ENCODE results near the gene PCBP3. TPM values are rescaled to one million over a fixed set of nuclear protein-coding genes. Genes with fewer than 3 reads are reported as not detected.
"Not testable (repeated sequence)": the region's sequence is repeated elsewhere in the genome, so short reads cannot be mapped to it uniquely, and the experiment has no call there.

Gene PCBP3
- total RNA-seq, 2 experiments from 2014 or later, result 3.4 to 3.9 TPM

- peaks cover 19% of the 10 kb centered on the region for H3K4me1 Mint-ChIP-seq
- no peaks in the 10 kb centered on the region for H3K9me3 Mint-ChIP-seq
- CTCF ChIA-PET, result no interaction called here
- H3K27me3 Mint-ChIP-seq, result peaks cover 19% of the 10 kb centered on the region
- POLR2A ChIA-PET, result no interaction called here
- no peaks in the 10 kb centered on the region for H3K36me3 Mint-ChIP-seq (ENCODE audit: low read depth)
- no peak overlapping the region for H3K4me3 Mint-ChIP-seq
- DNase-seq, result no peak
- H3K27ac Mint-ChIP-seq, result no peak overlapping the region
Measured at GRCh38 chr21:45894450-45894825, 250.9 kb downstream of the PCBP3 start.

GRCh38 chr21:45894906-45895777 lies 251.6 kb downstream of the PCBP3 start:
- no peak overlapping the region for H3K4me3 Mint-ChIP-seq
- ChIA-PET POLR2A (no interaction called here), CTCF (no interaction called here)
- H3K27ac Mint-ChIP-seq, result no peak overlapping the region
- H3K4me1 Mint-ChIP-seq, result peaks cover 16% of the 10 kb centered on the region
- no peaks in the 10 kb centered on the region for H3K36me3 Mint-ChIP-seq (ENCODE audit: low read depth)
- DNase-seq, result no peak
- no peaks in the 10 kb centered on the region for H3K9me3 Mint-ChIP-seq
- H3K27me3 Mint-ChIP-seq, result peaks cover 12% of the 10 kb centered on the region

DNA sequence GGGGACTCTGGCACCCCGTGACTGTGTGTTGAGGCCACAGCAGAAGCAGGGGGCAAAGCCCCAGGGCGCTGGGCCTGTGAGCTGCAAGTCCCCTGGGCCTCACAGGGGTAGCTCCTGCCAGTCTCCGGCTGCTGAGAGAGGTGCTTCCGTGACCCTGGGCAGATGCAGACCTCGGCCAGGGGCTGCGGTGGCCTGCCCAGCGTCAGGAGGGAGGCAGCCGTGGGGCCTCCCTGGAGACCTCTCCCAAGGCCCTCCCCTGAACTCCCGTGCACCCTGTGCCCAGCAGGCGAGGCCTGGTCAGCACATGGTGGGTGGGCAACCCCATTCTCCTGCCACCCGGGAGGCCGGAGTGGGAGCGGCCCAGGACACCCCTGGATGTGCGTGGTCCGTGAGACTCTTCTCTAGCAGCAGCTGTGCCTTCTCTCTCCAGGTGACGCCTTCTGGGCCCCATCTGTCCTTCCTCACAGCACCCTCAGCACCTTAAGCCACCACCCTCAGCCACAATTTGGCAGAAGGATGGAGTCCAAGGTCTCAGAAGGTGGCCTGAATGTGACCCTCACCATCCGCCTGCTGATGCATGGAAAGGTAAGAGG lies 252.3 kb downstream of the PCBP3 start:
- H3K4me3 Mint-ChIP-seq, result no peak overlapping the region

DNA sequence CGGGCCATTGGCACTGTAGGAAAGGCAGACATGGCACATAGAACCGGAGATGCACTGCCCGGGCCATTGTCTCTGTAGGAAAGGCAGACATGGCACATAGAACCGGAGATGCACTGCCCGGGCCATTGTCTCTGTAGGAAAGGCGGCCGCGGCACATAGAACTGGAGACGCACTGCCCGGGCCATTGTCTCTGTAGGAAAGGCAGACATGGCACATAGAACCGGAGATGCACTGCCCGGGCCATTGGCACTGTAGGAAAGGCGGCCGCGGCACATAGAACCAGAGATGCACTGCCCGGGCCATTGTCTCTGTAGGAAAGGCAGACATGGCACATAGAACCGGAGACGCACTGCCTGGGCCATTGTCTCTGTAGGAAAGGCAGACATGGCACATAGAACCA lies 252.9 kb downstream of the PCBP3 start:
- peaks cover 12% of the 10 kb centered on the region for H3K4me1 Mint-ChIP-seq
- H3K4me3 Mint-ChIP-seq; H3K36me3 Mint-ChIP-seq (ENCODE audit: low read depth); H3K27ac Mint-ChIP-seq; POLR2A ChIA-PET; DNase-seq; H3K9me3 Mint-ChIP-seq; CTCF ChIA-PET; H3K27me3 Mint-ChIP-seq: not testable (repeated sequence)

More for the DNA sequence above, 252.3 kb downstream of the PCBP3 start:
- Mint-ChIP-seq H3K36me3 (ENCODE audit: low read depth) (no peaks in the 10 kb centered on the region), H3K9me3 (no peaks in the 10 kb centered on the region), H3K27me3 (peaks cover 5% of the 10 kb centered on the region), H3K27ac (no peak overlapping the region), H3K4me1 (peaks cover 16% of the 10 kb centered on the region)
- ChIA-PET POLR2A (no interaction called here), CTCF (no interaction called here)
- DNase-seq, result no peak

DNA sequence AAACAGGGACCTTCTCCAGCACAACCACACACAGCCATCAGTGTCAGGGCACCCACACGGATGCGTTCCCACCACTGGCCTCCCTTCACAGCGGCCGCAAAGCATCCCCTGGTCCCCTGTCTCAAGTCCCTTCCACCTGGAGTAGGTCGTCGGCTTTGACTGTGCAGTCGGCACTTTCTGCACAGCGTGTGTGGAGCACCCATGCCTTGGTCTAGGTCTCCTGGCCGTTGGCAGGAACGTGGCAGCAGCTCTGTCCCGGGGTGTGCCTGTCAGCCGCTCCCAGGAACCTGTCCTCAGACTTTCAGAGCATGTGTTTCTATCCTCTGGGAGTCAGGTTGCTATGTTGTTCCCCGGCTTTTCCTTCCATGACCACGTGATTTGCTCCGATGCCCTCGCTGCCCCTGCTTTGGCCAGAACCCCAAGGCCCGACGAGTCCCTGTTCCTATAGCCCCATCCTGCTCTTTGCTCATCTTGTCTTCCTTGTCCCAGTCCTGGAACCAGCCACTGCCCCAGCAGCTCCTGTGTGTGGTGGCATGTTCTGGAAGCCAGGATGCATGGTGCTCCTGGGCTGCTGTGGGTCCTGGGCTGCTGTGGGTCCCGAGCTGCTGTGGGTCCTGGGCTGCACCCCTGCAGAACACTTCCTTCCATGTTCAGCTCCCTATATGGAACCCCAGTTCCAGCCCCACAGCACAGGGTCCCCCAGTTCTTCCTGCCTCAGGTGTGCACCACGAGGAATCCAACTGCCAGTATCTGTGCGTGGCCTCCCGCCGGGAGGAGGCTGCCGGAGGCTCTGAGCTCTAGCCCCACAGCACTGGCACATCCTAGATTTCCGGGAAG lies 253.9 kb downstream of the PCBP3 start:
- Mint-ChIP-seq H3K27ac (no peak overlapping the region), H3K9me3 (no peaks in the 10 kb centered on the region), H3K4me1 (peaks cover 2% of the 10 kb centered on the region), H3K36me3 (ENCODE audit: low read depth) (no peaks in the 10 kb centered on the region), H3K4me3 (no peak overlapping the region), H3K27me3 (no peaks in the 10 kb centered on the region)
- no peak for DNase-seq
- ChIA-PET CTCF (no interaction called here), POLR2A (no interaction called here)

DNA sequence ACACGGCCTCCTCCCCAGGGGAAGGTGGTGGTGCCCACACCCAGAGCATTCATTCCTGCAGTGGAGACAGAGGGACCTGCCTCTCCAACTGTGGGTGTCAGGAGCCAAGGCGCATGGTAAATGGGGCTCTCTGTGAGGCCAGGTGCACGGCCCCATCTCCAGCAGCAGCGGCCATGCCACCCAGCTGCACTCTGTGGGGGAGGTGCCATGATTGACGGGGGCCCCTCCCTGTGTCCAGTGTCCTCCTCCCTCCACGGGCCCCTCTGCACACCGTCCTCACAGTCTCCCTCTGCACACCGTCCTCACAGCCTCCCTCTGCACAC lies 254.5 kb downstream of the PCBP3 start:
- DNase-seq, result no peak
- Mint-ChIP-seq H3K9me3 (no peaks in the 10 kb centered on the region), H3K27ac (no peak overlapping the region), H3K4me1 (peaks cover 2% of the 10 kb centered on the region), H3K4me3 (no peak overlapping the region), H3K27me3 (no peaks in the 10 kb centered on the region), H3K36me3 (ENCODE audit: low read depth) (no peaks in the 10 kb centered on the region)
- ChIA-PET CTCF (no interaction called here), POLR2A (no interaction called here)

DNA sequence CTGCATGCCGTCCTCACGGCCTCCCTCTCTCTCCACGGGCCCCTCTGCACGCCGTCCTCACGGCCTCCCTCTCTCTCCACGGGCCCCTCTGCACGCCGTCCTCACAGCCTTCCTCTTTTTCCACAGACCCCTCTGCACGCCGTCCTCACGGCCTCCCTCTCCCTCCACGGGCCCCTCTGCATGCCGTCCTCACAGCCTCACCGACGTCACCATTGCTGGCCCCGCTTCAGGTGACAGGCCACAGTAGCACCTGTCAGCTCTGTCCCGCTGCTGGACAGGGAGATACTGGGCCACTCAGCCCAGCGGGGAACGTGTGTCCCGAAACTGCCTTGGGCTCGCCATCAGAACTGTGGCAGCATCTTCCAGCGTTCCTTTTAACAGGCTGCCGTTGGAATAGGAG lies 255.3 kb downstream of the PCBP3 start:
- Mint-ChIP-seq H3K9me3 (no peaks in the 10 kb centered on the region), H3K4me3 (no peak overlapping the region), H3K36me3 (ENCODE audit: low read depth) (no peaks in the 10 kb centered on the region), H3K27me3 (no peaks in the 10 kb centered on the region), H3K27ac (no peak overlapping the region), H3K4me1 (no peaks in the 10 kb centered on the region)
- ChIA-PET POLR2A (no interaction called here), CTCF (no interaction called here)
- no peak for DNase-seq

- Mint-ChIP-seq H3K27me3 (no peaks in the 10 kb centered on the region), H3K4me1 (no peaks in the 10 kb centered on the region), H3K9me3 (no peaks in the 10 kb centered on the region), H3K27ac (no peak overlapping the region), H3K4me3 (no peak overlapping the region), H3K36me3 (ENCODE audit: low read depth) (no peaks in the 10 kb centered on the region)
- ChIA-PET CTCF (no interaction called here), POLR2A (no interaction called here)
- DNase-seq, result no peak
Measured at GRCh38 chr21:45899317-45900033, 255.9 kb downstream of the PCBP3 start.

- ChIA-PET POLR2A (no interaction called here), CTCF (no interaction called here)
- no peaks in the 10 kb centered on the region for H3K27me3 Mint-ChIP-seq
- H3K27ac Mint-ChIP-seq, result no peak overlapping the region
- no peak for DNase-seq
- no peaks in the 10 kb centered on the region for H3K36me3 Mint-ChIP-seq (ENCODE audit: low read depth)
- H3K9me3 Mint-ChIP-seq, result no peaks in the 10 kb centered on the region
- no peaks in the 10 kb centered on the region for H3K4me1 Mint-ChIP-seq
- H3K4me3 Mint-ChIP-seq, result no peak overlapping the region
Measured at GRCh38 chr21:45900034-45900868, 256.7 kb downstream of the PCBP3 start.

DNA sequence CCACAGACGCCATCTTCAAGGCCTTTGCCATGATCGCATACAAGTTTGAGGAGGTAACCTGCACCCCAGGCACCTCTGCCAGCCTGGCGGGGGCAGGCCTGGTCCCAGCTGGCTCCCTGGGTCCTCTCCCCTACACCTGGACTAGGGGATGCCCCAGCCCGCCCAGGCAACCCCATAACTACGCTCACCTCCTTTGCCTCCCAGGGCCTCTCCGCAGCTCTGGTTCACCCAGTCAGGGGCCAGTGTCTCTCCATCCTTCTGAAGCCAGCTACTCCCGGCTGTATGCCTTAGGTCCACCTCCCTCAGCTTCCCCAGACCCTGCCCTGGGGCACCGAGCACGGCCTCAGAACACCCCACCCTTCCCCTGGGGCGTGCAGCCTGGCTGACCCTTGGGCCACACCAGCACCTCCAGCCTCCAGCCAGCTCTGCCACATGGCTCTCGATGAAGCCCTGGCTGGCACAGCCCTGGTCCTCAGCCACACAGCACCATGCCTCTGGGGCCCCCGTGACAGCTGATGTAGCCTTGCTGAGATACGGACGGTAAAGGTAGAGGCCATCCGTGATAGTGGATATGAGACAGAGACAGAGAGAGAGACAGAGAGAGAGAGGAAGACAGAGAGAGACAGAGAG lies 257.7 kb downstream of the PCBP3 start:
- no peaks in the 10 kb centered on the region for H3K36me3 Mint-ChIP-seq (ENCODE audit: low read depth)
- POLR2A ChIA-PET, result no interaction called here
- H3K4me3 Mint-ChIP-seq, result no peak overlapping the region
- H3K27me3 Mint-ChIP-seq, result no peaks in the 10 kb centered on the region
- CTCF ChIA-PET, result no interaction called here
- no peak for DNase-seq
- H3K27ac Mint-ChIP-seq, result no peak overlapping the region
- H3K9me3 Mint-ChIP-seq, result no peaks in the 10 kb centered on the region
- H3K4me1 Mint-ChIP-seq, result no peaks in the 10 kb centered on the region

DNA sequence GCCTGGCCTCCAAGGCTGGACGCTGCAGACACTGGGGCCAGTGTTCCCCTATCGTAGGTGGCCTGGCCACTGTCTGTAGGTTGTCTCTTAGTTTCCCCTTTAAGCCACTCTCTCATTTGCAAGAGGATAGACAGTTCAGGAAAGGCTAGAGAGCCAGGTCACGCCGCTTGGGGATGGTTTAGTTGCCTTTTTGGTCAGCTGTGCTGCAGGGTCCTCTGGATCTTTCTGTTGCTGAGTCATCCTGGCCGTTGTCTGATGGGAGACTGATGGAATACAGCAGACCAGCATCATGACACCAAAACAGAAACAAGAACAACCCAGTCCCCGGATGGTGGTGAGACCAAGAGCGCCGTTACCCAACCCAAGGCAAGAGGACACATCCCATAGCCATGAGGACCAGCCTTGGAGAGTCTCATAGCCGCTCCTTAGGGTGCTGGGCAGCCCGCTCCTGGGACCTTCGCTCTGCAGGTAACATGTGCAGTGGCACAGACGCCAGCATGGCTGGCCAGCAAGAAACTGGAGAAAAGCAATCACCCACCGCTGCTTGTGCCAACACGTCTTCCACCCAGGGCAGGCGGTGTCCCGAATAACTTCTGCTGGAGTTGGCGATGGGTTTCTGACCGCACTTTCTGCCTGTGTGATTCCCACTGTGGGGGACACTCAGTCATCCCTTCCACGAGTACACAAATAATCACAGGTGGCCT lies 258.9 kb downstream of the PCBP3 start:
- CTCF ChIA-PET, result no interaction called here
- Mint-ChIP-seq H3K27me3 (no peaks in the 10 kb centered on the region), H3K4me3 (no peak overlapping the region), H3K4me1 (no peaks in the 10 kb centered on the region), H3K27ac (no peak overlapping the region), H3K36me3 (ENCODE audit: low read depth) (no peaks in the 10 kb centered on the region), H3K9me3 (no peaks in the 10 kb centered on the region)
- no peak for DNase-seq
- POLR2A ChIA-PET, result no interaction called here

DNA sequence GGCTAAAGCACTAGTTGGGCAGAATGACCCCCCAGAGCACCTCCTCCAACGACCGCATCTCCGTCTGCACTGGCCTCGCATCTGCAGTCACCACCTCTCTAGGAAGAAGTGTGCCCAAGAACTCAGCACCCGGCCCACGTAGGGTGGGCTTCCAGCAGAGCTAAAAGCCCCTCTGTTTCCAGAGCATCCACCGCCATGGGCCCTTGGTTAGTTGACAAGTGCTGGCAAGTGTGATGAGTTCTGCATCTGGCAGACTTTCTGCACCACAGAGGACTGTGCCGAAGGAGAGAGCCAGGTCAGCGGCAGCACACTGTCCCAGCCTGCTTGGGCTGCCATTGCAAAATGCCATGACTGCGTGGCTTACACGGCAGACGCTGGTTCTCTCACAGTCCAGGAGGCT lies 261.7 kb downstream of the PCBP3 start:
- ChIA-PET POLR2A (no interaction called here), CTCF (no interaction called here)
- no peak for DNase-seq
- Mint-ChIP-seq H3K27ac (no peak overlapping the region), H3K4me3 (no peak overlapping the region), H3K4me1 (no peaks in the 10 kb centered on the region), H3K36me3 (ENCODE audit: low read depth) (no peaks in the 10 kb centered on the region), H3K27me3 (no peaks in the 10 kb centered on the region), H3K9me3 (no peaks in the 10 kb centered on the region)
